Left ventricle myocardium inferior (tissue), 1 donor: ENCODE results near the gene HSPA1B. TPM values are rescaled to one million over a fixed set of nuclear protein-coding genes. Genes with fewer than 3 reads are reported as not detected.

Source experiments
- DNase-seq: peaks from one replicate; pipeline ENCODE4 v3.0.0-alpha.2; 2020
- H3K27ac ChIP-seq: fragments of 200-600 bp; replicated peaks from 2 replicates; pipeline ENCODE4 v1.8.0; 2021
- H3K27me3 ChIP-seq: fragments of 200-600 bp; 2 replicates; pipeline ENCODE4 v1.8.0; 2021; ENCODE audit warnings: low read depth
- H3K36me3 ChIP-seq: fragments of 200-600 bp; 2 replicates; pipeline ENCODE4 v1.8.0; 2021
- H3K4me1 ChIP-seq: fragments of 200-600 bp; 2 replicates; pipeline ENCODE4 v1.8.0; 2021
- H3K4me3 ChIP-seq: fragments of 200-600 bp; 2 replicates; pipeline ENCODE4 v1.8.0; 2021; ENCODE audit warnings: mild to moderate bottlenecking, moderate library complexity
- H3K9me3 ChIP-seq: fragments of 200-600 bp; replicated peaks from 2 replicates; pipeline ENCODE4 v1.8.0; 2021
- CTCF ChIP-seq: fragments of 200-600 bp; IDR thresholded peaks from 2 replicates; pipeline ENCODE4 v1.8.0; 2021; ENCODE audit warnings: antibody characterized with exemption, mild to moderate bottlenecking, borderline replicate concordance
- intact Hi-C: fragments of 100-400 bp; cut with micrococcal nuclease; formaldehyde crosslinking; loops from one replicate; pipeline ENCODE4 v1.11.0; 2022
- total RNA-seq: library from RNA; stranded (reverse); fragmentation: NEBNext Ultra II Directional; extraction: Animal tissue kit (Norgen Biotek cat#: 25700); gene quantifications from one replicate; pipeline ENCODE4 v1.2.1, GENCODE V29; 2021
- donor health status: DM: no; HTN: yes; CAD: no; lungs with severe emphysema.

The HSPA1B gene
- total RNA-seq, 1 donor from 2014 or later: 184 TPM

- no peak overlapping the region for H3K4me3 ChIP-seq
- peaks cover 21% of the 10 kb centered on the region for H3K4me1 ChIP-seq
- H3K9me3 ChIP-seq: no peaks in the 10 kb centered on the region
- no peak for DNase-seq
- intact Hi-C loops: no loop called here
- peaks cover 33% of the 10 kb centered on the region for H3K36me3 ChIP-seq
- no peak for TF ChIP-seq CTCF
- H3K27ac ChIP-seq: no peak overlapping the region
- no peaks in the 10 kb centered on the region for H3K27me3 ChIP-seq
Observed at GRCh38 chr6:31858707-31859106, 31.2 kb downstream of the HSPA1B start.

- Histone ChIP-seq H3K4me1 (peaks cover 30% of the 10 kb centered on the region), H3K27ac (no peak overlapping the region), H3K36me3 (peaks cover 33% of the 10 kb centered on the region), H3K4me3 (no peak overlapping the region), H3K9me3 (no peaks in the 10 kb centered on the region), H3K27me3 (no peaks in the 10 kb centered on the region)
- intact Hi-C loops: no loop called here
- no peak for TF ChIP-seq CTCF
- no peak for DNase-seq
Observed at GRCh38 chr6:31859923-31860322, 32.4 kb downstream of the HSPA1B start.

- no peak for TF ChIP-seq CTCF
- Histone ChIP-seq H3K27me3 (no peaks in the 10 kb centered on the region), H3K4me3 (no peak overlapping the region), H3K4me1 (peaks cover 30% of the 10 kb centered on the region), H3K9me3 (no peaks in the 10 kb centered on the region), H3K36me3 (peaks cover 33% of the 10 kb centered on the region), H3K27ac (no peak overlapping the region)
- intact Hi-C loops: no loop called here
- DNase-seq: no peak
Observed at GRCh38 chr6:31860349-31860748, 32.8 kb downstream of the HSPA1B start.

- Histone ChIP-seq H3K27me3 (no peaks in the 10 kb centered on the region), H3K36me3 (peaks cover 33% of the 10 kb centered on the region), H3K27ac (no peak overlapping the region), H3K9me3 (no peaks in the 10 kb centered on the region), H3K4me3 (no peak overlapping the region), H3K4me1 (peaks cover 30% of the 10 kb centered on the region)
- TF ChIP-seq CTCF: no peak
- intact Hi-C loops: no loop called here
- DNase-seq: no peak
Observed at GRCh38 chr6:31861150-31861549, 33.6 kb downstream of the HSPA1B start.

- no peaks in the 10 kb centered on the region for H3K9me3 ChIP-seq
- DNase-seq: no peak
- no peaks in the 10 kb centered on the region for H3K27me3 ChIP-seq
- H3K27ac ChIP-seq: peak overlapping the region; percentile 86
- H3K4me3 ChIP-seq: peak overlapping the region; percentile 74
- H3K4me1 ChIP-seq: peaks cover 30% of the 10 kb centered on the region
- intact Hi-C loops: no loop called here
- no peak for TF ChIP-seq CTCF
- peaks cover 33% of the 10 kb centered on the region for H3K36me3 ChIP-seq
Observed at GRCh38 chr6:31861919-31862343, 34.4 kb downstream of the HSPA1B start.
